ENCODE data around the gene CEACAM18.
"Not testable (repeated sequence)": the region's sequence is repeated elsewhere in the genome, so short reads cannot be mapped to it uniquely, and the experiment has no call there.

CEACAM18 gene

GRCh38 chr19:51462276-51462675 is 16.1 kb upstream of the CEACAM18 start:
- no peak for DNase-seq

GRCh38 chr19:51462681-51463080 is 15.7 kb upstream of the CEACAM18 start:
- DNase-seq, result no peak

- not testable (repeated sequence) for DNase-seq
Measured at GRCh38 chr19:51463976-51464581, 14.3 kb upstream of the CEACAM18 start.

GRCh38 chr19:51466723-51467122 is 11.6 kb upstream of the CEACAM18 start:
- DNase-seq, result no peak

GRCh38 chr19:51467864-51468544 is 10.3 kb upstream of the CEACAM18 start:
- no peak for DNase-seq

- DNase-seq, result no peak
Measured at GRCh38 chr19:51468545-51468920, 9.8 kb upstream of the CEACAM18 start.

GRCh38 chr19:51469162-51469561 is 9.2 kb upstream of the CEACAM18 start:
- DNase-seq, result no peak

GRCh38 chr19:51469629-51470028 is 8.7 kb upstream of the CEACAM18 start:
- no peak for DNase-seq

- no peak for DNase-seq
Measured at GRCh38 chr19:51470966-51471365, 7.4 kb upstream of the CEACAM18 start.

- no peak for DNase-seq
Measured at GRCh38 chr19:51471527-51471926, 6.8 kb upstream of the CEACAM18 start.

GRCh38 chr19:51472607-51473006 is 5.7 kb upstream of the CEACAM18 start:
- no peak for DNase-seq

GRCh38 chr19:51473009-51473707 is 5.2 kb upstream of the CEACAM18 start:
- no peak for DNase-seq

GRCh38 chr19:51476164-51476563 is 2.2 kb upstream of the CEACAM18 start:
- DNase-seq, result no peak

- DNase-seq, result no peak
Measured at GRCh38 chr19:51477344-51477743, 995 bp upstream of the CEACAM18 start.

- no peak for DNase-seq
Measured at GRCh38 chr19:51479531-51480331, 1.4 kb downstream of the CEACAM18 start.

- no peak for DNase-seq
Measured at GRCh38 chr19:51480590-51480989, 2.3 kb downstream of the CEACAM18 start.

- DNase-seq, result no peak
Measured at GRCh38 chr19:51485960-51486660, 7.8 kb downstream of the CEACAM18 start.

GRCh38 chr19:51488491-51488890 is 10.2 kb downstream of the CEACAM18 start:
- DNase-seq, result no peak

GRCh38 chr19:51489113-51489512 is 10.8 kb downstream of the CEACAM18 start:
- no peak for DNase-seq

GRCh38 chr19:51490676-51491075 is 12.3 kb downstream of the CEACAM18 start:
- no peak for DNase-seq

- no peak for DNase-seq
Measured at GRCh38 chr19:51491586-51491985, 13.2 kb downstream of the CEACAM18 start.

- DNase-seq, result no peak
Measured at GRCh38 chr19:51493776-51494175, 15.4 kb downstream of the CEACAM18 start.

- DNase-seq, result no peak
Measured at GRCh38 chr19:51497666-51498065, 19.3 kb downstream of the CEACAM18 start.

Measured in NCI-H1436 treated with DMSO at 0.1 percent for 48 hours (cell line).